GM12873 (cell line): Measurements from ENCODE around the gene BTBD8.

Source experiments
- CTCF ChIP-seq: IDR thresholded peaks from 2 replicates; pipeline ENCODE4 v1.5.1; 2012; ENCODE audit warnings: low read depth, mild to moderate bottlenecking, moderate library complexity, low read length, control low read depth; ENCODE audit not compliant: insufficient read depth; ENCODE audit errors: missing control alignments

BTBD8 gene

GRCh38 chr1:92079441-92079840, 704 bp upstream of the BTBD8 start:
- no peak for TF ChIP-seq CTCF

DNA sequence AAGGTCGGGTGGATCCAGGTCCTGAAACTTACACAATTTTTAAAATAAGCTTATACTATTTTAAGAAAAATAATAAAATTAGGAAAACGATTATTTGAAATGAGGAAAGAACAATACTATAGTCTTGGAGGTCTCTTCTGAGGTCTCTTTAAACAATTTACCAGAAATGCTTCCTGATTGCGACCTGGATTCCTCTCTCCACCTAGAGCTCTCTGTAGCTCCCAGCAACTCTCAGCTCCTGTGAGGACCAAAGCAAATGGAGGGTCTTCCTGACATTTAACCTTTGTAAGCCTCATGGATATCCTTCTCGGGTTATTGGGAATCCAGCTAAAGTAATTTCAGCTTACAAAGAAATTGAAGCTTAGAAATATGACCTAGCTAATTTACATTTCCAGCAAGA, 886 bp downstream of the BTBD8 start:
- no peak for TF ChIP-seq CTCF

DNA sequence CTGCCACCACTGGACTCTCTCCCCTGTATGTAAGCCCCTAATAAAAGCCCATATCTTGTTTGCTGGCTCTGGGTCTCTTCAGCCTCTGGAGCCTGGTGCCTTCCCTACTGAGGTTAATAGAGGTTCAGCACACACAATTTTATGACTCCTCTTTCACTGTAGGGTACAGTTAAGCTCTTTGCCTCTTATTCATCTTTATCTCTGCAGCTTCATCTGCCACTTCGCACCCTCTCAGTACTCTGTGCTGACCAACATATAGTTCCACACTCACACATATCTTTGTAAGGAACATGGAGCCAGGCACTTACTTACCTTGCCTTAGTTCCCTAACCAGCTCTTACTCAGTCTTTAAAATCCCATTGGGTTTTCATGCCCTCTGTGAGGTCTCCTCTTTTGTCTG, 4.5 kb downstream of the BTBD8 start:
- no peak for TF ChIP-seq CTCF

DNA sequence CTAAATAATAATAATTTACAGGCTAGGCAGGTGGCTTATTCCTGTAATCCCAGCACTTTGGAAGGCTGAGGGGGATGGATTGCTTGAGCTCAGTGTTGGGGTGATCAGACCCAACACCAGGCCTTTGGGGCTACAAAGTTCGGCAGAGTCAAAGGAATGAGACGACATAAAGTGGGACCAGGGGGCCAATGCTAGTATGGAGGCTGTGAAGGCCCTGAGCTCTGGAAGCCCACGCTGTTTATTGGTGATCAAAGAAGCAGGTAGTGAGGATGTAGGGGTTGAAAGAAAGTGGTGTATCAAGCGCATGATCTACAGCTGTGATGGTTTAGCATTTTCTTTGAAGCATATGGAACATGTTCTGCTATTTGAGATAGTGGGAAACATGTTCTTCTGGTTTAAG, 5.6 kb downstream of the BTBD8 start:
- TF ChIP-seq CTCF, result no peak

- no peak for TF ChIP-seq CTCF
These were observed 7.4 kb downstream of the BTBD8 start for GRCh38 chr1:92087542-92087941.

GRCh38 chr1:92091625-92092024, 11.5 kb downstream of the BTBD8 start:
- TF ChIP-seq CTCF, result no peak

DNA sequence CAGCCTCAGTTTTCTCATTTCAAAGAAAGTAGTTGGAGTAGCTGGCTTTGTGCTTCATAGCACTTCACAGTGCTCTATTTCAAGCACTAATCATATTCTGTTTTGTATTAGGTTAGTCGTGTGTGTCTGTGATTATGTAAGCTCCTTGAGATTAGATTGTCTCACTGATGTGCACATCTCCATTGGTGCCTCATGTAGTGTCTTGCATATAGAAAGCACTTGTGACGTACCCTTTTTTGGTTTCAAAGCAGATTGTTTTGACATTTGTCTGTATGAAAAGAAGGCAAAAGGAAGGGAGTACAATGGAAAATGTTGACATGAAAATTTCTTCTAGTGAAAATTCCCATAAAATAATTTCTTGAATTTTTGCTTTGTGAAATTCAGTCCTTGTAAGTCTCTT, 13.9 kb downstream of the BTBD8 start:
- TF ChIP-seq CTCF, result no peak

DNA sequence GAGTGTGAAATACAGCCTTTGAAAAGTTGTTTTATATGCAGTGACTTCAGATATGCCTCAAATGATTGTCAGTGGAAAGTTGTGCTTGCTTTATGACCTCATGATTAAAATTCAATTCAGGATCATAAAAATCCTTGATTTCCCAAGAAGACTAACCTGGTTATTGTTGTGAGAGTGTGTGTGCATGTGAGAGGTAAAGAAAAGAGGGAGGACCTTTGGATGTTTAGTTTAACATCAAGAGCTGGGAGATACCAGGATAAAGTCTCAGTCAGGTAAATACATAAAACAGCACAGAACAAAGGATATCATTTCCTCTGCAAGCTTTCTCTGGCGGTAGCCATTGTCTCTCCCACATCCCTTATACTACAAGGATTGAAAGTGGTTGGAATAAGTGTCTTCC, 14.4 kb downstream of the BTBD8 start:
- no peak for TF ChIP-seq CTCF
